Loucy (cell line): Measurements from ENCODE around the gene C1orf167.

Experiments used
- H2AFZ ChIP-seq: fragments of 200-600 bp; sonication (generic); 2 replicates; pipeline ENCODE4 v1.6.0; 2016; ENCODE audit warnings: antibody characterized with exemption, mild to moderate bottlenecking, low read length, moderate library complexity
- H3F3A ChIP-seq: fragments of 200-600 bp; 2 replicates; pipeline ENCODE4 v1.6.0; 2016; ENCODE audit warnings: antibody characterized with exemption, low read depth, mild to moderate bottlenecking
- H3K27me3 ChIP-seq: fragments of 200-600 bp; sonication (generic); 2 replicates; pipeline ENCODE4 v1.6.1; 2014; ENCODE audit warnings: low read length, mild to moderate bottlenecking; ENCODE audit not compliant: insufficient read depth, poor library complexity, severe bottlenecking
- H3K36me3 ChIP-seq: fragments of 200-600 bp; sonication (generic); 2 replicates; pipeline ENCODE4 v1.6.1; 2016; ENCODE audit warnings: low read length; ENCODE audit not compliant: insufficient read depth
- H3K4me1 ChIP-seq: fragments of 200-600 bp; sonication (generic); 2 replicates; pipeline ENCODE4 v1.5.1; 2014; ENCODE audit warnings: low read length, mild to moderate bottlenecking; ENCODE audit not compliant: insufficient read depth, poor library complexity, severe bottlenecking
- H3K4me2 ChIP-seq: fragments of 200-600 bp; sonication (generic); 2 replicates; pipeline ENCODE4 v1.6.0; 2014; ENCODE audit warnings: antibody characterized with exemption, low read length, low read depth, mild to moderate bottlenecking; ENCODE audit not compliant: poor library complexity, severe bottlenecking
- H3K4me3 ChIP-seq: fragments of 200-600 bp; sonication (generic); 2 replicates; pipeline ENCODE4 v1.5.1; 2014; ENCODE audit warnings: low read length, mild to moderate bottlenecking, mixed read lengths; ENCODE audit not compliant: poor library complexity, severe bottlenecking
- H3K79me2 ChIP-seq: fragments of 200-600 bp; sonication (generic); 2 replicates; pipeline ENCODE4 v1.6.1; 2014; ENCODE audit warnings: low read length; ENCODE audit not compliant: insufficient read depth
- H3K9ac ChIP-seq: fragments of 200-600 bp; sonication (generic); 2 replicates; pipeline ENCODE4 v1.6.0; 2014; ENCODE audit warnings: mild to moderate bottlenecking, low read depth, low read length, moderate library complexity; ENCODE audit not compliant: poor library complexity, severe bottlenecking
- H3K9me2 ChIP-seq: fragments of 200-600 bp; sonication (generic); replicated peaks from 2 replicates; pipeline ENCODE4 v1.6.1; 2016; ENCODE audit warnings: low read depth, low read length, mixed read lengths
- H3K9me3 ChIP-seq: fragments of 200-600 bp; sonication (generic); 2 replicates; pipeline ENCODE4 v1.6.1; 2014; ENCODE audit warnings: mild to moderate bottlenecking, antibody characterized with exemption, low read length, low read depth; ENCODE audit not compliant: insufficient read depth
- H4K20me1 ChIP-seq: fragments of 200-600 bp; sonication (generic); 2 replicates; pipeline ENCODE4 v1.6.0; 2014; ENCODE audit warnings: antibody characterized with exemption, low read length, mild to moderate bottlenecking; ENCODE audit not compliant: insufficient read depth, poor library complexity, severe bottlenecking
- EZH2phosphoT487 ChIP-seq: fragments of 200-600 bp; IDR thresholded peaks from 2 replicates; pipeline ENCODE4 v1.6.1; 2018; ENCODE audit warnings: antibody characterized with exemption, mild to moderate bottlenecking, moderate library complexity, borderline replicate concordance
- TF ChIP-seq, protein P1 (sequence below): fragments of 200-600 bp; sonication (generic); conservative IDR thresholded peaks from 2 replicates; pipeline ENCODE4 v1.5.1; 2014; ENCODE audit warnings: mild to moderate bottlenecking, antibody characterized with exemption, low read length

C1orf167 gene

DNA sequence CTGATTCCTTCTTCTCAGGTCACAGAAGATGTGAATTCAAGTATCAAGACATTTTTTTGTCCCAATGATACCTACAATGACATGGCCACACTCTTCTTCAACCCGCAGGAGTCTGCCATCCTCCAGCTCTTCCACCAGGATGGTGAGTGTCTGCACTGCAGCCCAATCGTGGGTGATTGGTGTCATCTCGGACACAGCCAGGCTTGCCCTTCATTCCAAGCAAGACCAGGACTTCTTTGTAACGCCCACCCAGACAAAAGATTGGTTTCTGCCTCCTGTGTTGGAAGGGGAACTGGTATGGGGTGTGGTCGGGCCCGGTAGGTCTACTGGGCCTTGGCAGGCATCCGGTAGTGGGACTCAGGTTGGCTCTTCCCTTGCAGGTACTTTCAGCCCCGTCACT lies 71.5 kb downstream of the C1orf167 start:
- Histone ChIP-seq H3K9ac (no peak overlapping the region), H3K9me2 (no peaks in the 10 kb centered on the region), H3K9me3 (no peaks in the 10 kb centered on the region), H4K20me1 (no peaks in the 10 kb centered on the region), H3K4me1 (no peaks in the 10 kb centered on the region), H3K27me3 (no peaks in the 10 kb centered on the region), H3K4me2 (no peak overlapping the region), H3K79me2 (no peaks in the 10 kb centered on the region), H2AFZ (no peak overlapping the region), H3K4me3 (no peak overlapping the region), H3F3A (no peaks in the 10 kb centered on the region), H3K36me3 (peaks cover 88% of the 10 kb centered on the region; the same call in 1 of the 2 replicates)
- TF ChIP-seq, protein P1, sequence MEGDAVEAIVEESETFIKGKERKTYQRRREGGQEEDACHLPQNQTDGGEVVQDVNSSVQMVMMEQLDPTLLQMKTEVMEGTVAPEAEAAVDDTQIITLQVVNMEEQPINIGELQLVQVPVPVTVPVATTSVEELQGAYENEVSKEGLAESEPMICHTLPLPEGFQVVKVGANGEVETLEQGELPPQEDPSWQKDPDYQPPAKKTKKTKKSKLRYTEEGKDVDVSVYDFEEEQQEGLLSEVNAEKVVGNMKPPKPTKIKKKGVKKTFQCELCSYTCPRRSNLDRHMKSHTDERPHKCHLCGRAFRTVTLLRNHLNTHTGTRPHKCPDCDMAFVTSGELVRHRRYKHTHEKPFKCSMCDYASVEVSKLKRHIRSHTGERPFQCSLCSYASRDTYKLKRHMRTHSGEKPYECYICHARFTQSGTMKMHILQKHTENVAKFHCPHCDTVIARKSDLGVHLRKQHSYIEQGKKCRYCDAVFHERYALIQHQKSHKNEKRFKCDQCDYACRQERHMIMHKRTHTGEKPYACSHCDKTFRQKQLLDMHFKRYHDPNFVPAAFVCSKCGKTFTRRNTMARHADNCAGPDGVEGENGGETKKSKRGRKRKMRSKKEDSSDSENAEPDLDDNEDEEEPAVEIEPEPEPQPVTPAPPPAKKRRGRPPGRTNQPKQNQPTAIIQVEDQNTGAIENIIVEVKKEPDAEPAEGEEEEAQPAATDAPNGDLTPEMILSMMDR, result no peak
- TF ChIP-seq EZH2phosphoT487, result no peak

DNA sequence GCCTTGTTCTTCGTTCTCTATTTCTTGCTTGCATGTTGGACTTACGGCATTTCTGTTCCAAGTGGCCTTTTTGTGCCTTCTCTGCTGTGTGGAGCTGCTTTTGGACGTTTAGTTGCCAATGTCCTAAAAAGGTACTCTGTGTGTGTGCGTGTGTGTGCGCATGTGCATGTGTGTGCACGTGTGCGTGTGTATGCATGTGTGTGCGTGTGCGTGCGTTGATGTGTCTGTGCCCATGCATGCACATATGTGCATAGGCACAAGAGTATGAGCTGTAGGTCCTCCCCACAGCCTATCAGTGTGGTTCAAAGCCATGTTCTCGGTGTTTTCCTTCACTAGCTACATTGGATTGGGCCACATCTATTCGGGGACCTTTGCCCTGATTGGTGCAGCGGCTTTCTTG lies 71.9 kb downstream of the C1orf167 start:
- H3K4me3 ChIP-seq, result no peak overlapping the region
- no peaks in the 10 kb centered on the region for H3F3A ChIP-seq
- TF ChIP-seq EZH2phosphoT487, result no peak
- TF ChIP-seq, protein P1, result no peak
- H3K9ac ChIP-seq, result no peak overlapping the region
- no peaks in the 10 kb centered on the region for H4K20me1 ChIP-seq
- no peaks in the 10 kb centered on the region for H3K9me3 ChIP-seq
- H3K4me2 ChIP-seq, result no peak overlapping the region
- H3K36me3 ChIP-seq, result peaks cover 84% of the 10 kb centered on the region; the same call in 1 of the 2 replicates
- no peaks in the 10 kb centered on the region for H3K79me2 ChIP-seq
- H3K9me2 ChIP-seq, result no peaks in the 10 kb centered on the region
- no peaks in the 10 kb centered on the region for H3K27me3 ChIP-seq
- H3K4me1 ChIP-seq, result no peaks in the 10 kb centered on the region
- H2AFZ ChIP-seq, result no peak overlapping the region

DNA sequence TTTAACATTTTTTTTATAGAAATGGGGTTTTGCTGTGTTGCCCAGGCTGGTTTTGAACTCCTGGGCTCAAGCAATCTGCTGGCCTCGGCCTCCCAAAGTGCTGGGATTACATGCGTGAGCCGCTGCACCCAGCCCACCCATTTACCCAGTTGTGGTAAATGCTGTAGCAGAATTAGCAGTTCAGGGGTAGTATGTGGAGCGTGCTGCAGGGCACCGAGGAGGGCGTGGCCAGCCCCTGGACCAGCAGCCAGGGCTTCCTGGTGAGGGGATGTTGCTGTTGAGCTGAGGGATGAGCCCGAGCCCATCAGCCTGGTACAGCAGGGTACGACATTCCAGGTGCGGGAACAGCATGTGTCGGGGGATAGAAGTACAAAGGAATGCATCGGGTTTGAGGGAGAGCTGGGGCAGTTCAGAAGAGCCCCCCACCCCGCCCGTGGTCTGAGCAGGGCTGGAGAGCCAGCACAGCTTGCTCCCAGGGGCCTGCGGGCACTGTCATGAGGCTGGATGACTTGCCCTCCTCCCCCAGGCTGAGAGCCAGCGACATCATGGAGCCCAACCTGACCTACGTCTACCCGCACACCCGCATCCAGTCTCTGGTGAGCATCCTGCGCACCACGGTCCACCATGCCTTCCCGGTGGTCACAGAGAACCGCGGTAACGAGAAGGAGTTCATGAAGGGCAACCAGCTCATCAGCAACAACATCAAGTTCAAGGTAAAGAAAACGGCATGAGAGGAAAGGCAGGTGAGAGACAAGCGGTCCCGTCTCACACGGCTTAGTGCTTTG lies 73.6 kb downstream of the C1orf167 start:
- Histone ChIP-seq H3K4me1 (peaks cover under 1% of the 10 kb centered on the region), H3K79me2 (no peaks in the 10 kb centered on the region), H4K20me1 (no peaks in the 10 kb centered on the region), H3K4me2 (no peak overlapping the region), H3K9me2 (no peaks in the 10 kb centered on the region), H3K9me3 (no peaks in the 10 kb centered on the region), H3K9ac (no peak overlapping the region), H3F3A (no peaks in the 10 kb centered on the region), H3K36me3 (peaks cover 88% of the 10 kb centered on the region; the same call in 1 of the 2 replicates), H3K27me3 (no peaks in the 10 kb centered on the region), H2AFZ (no peak overlapping the region), H3K4me3 (no peak overlapping the region)
- TF ChIP-seq, protein P1, result no peak
- TF ChIP-seq EZH2phosphoT487, result no peak
